ENCODE measurements around the gene C22orf39.

The C22orf39 gene

GRCh38 chr22:19424186-19424500 is 23.4 kb downstream of the C22orf39 start:
- DNase-seq: no peak

- no peak for DNase-seq
These were observed 24.8 kb downstream of the C22orf39 start for GRCh38 chr22:19422440-19423301.

- DNase-seq: no peak
These were observed 27.2 kb downstream of the C22orf39 start for GRCh38 chr22:19420321-19420720.

- no peak for DNase-seq
These were observed 27.9 kb downstream of the C22orf39 start for GRCh38 chr22:19419464-19420178.

- no peak for DNase-seq
These were observed 28.4 kb downstream of the C22orf39 start for GRCh38 chr22:19419086-19419463.

GRCh38 chr22:19412923-19413322 is 34.6 kb downstream of the C22orf39 start:
- DNase-seq: no peak

- no peak for DNase-seq
These were observed 35.0 kb downstream of the C22orf39 start for GRCh38 chr22:19412478-19412877.

- DNase-seq: no peak
These were observed 35.8 kb downstream of the C22orf39 start for GRCh38 chr22:19411690-19412045.

- no peak for DNase-seq
These were observed 36.4 kb downstream of the C22orf39 start for GRCh38 chr22:19410941-19411689.

- DNase-seq: no peak
These were observed 39.6 kb downstream of the C22orf39 start for GRCh38 chr22:19407649-19408606.

- DNase-seq: no peak
These were observed 40.7 kb downstream of the C22orf39 start for GRCh38 chr22:19406846-19407245.

GRCh38 chr22:19406281-19406811 is 41.2 kb downstream of the C22orf39 start:
- DNase-seq: no peak

GRCh38 chr22:19405652-19406051 is 41.9 kb downstream of the C22orf39 start:
- no peak for DNase-seq

GRCh38 chr22:19405133-19405532 is 42.4 kb downstream of the C22orf39 start:
- DNase-seq: no peak

- DNase-seq: no peak
These were observed 42.8 kb downstream of the C22orf39 start for GRCh38 chr22:19404676-19405075.

GRCh38 chr22:19402642-19403191 is 44.8 kb downstream of the C22orf39 start:
- DNase-seq: no peak

- no peak for DNase-seq
These were observed 46.0 kb downstream of the C22orf39 start for GRCh38 chr22:19401483-19401882.

GRCh38 chr22:19400881-19401280 is 46.6 kb downstream of the C22orf39 start:
- no peak for DNase-seq

- no peak for DNase-seq
These were observed 48.9 kb downstream of the C22orf39 start for GRCh38 chr22:19398652-19399051.

- DNase-seq: no peak
These were observed 49.3 kb downstream of the C22orf39 start for GRCh38 chr22:19398206-19398605.

- no peak for DNase-seq
These were observed 49.8 kb downstream of the C22orf39 start for GRCh38 chr22:19397734-19398104.

All from NCI-H2081 (cell line).